ENCODE measurements around the gene STON1. TPM values are rescaled to one million over a fixed set of nuclear protein-coding genes. Genes with fewer than 3 reads are reported as not detected.

The STON1 gene
- total and polyA plus RNA-seq, 2 of the 8 experiments (the other 6 are each of a cell fraction or from before 2014, with no cell fraction given) = 5.0 to 10.1 TPM

DNA sequence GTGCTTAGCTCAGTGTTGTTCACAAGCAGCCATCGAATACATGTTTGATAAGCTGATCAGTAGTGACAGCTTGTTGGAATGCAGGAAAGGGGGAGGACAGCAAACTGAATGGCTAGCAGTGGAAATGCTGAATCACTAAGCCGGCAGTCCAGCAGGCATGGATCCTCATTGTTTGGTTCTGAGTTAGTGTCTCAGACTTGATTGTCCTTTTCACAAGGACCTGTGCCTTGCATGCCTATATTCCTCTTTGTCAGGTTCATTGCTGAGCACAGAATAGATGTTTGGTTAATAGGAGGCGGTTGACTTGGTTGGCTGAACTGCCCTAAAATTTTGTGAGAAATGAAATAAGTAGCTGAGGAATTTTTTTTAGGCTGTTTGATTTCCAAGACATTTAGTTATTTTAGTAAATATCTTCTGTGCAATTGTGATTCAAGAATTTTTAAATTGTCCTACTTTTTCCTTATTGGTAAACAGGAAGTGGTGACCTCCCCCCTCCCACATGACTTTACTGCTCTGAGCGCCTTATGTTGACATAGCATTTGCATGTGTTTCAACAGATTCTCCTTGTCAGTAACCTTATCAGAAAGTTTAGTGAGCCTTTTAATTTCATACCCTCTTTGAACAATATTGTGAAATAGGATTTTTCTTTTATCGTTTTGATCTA lies 21.4 kb upstream of the STON1 start (continued):
- TF ChIP-seq, protein P1, sequence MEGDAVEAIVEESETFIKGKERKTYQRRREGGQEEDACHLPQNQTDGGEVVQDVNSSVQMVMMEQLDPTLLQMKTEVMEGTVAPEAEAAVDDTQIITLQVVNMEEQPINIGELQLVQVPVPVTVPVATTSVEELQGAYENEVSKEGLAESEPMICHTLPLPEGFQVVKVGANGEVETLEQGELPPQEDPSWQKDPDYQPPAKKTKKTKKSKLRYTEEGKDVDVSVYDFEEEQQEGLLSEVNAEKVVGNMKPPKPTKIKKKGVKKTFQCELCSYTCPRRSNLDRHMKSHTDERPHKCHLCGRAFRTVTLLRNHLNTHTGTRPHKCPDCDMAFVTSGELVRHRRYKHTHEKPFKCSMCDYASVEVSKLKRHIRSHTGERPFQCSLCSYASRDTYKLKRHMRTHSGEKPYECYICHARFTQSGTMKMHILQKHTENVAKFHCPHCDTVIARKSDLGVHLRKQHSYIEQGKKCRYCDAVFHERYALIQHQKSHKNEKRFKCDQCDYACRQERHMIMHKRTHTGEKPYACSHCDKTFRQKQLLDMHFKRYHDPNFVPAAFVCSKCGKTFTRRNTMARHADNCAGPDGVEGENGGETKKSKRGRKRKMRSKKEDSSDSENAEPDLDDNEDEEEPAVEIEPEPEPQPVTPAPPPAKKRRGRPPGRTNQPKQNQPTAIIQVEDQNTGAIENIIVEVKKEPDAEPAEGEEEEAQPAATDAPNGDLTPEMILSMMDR (IDR thresholded peaks at IDR 0.05; ENCODE audit: control extremely low read depth in 1 of 3, insufficient read depth in 1 of 3, low read depth in 1 of 3, low read length in 3 of 3) = no peak
- peak; percentile 17 for TF ChIP-seq NANOG (IDR thresholded peaks at IDR 0.05; ENCODE audit: insufficient read depth, low read depth, low read length, poor library complexity, severe bottlenecking)
- no peak for TF ChIP-seq HDAC6 (IDR thresholded peaks at IDR 0.05; ENCODE audit: low read depth, low read length)
- TF ChIP-seq SUZ12 (IDR thresholded peaks at IDR 0.05; ENCODE audit: low read length) = no peak
- TF ChIP-seq SP2 (IDR thresholded peaks at IDR 0.05; ENCODE audit: low read length) = no peak
- peak in 1 of 2 experiments; percentile 61; a peak in 1 of 3 replicates for TF ChIP-seq POLR2A (IDR thresholded peaks at IDR 0.05; ENCODE audit: control extremely low read depth in 1 of 2, low read depth in 2 of 2, low read length in 2 of 2)
- TF ChIP-seq RXRA (IDR thresholded peaks at IDR 0.05; ENCODE audit: insufficient read depth, low read depth, low read length) = no peak
- TF ChIP-seq, protein P2, sequence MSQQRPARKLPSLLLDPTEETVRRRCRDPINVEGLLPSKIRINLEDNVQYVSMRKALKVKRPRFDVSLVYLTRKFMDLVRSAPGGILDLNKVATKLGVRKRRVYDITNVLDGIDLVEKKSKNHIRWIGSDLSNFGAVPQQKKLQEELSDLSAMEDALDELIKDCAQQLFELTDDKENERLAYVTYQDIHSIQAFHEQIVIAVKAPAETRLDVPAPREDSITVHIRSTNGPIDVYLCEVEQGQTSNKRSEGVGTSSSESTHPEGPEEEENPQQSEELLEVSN (IDR thresholded peaks at IDR 0.05) = no peak
- TF ChIP-seq SAP30 (IDR thresholded peaks at IDR 0.05; ENCODE audit: insufficient read depth, insufficient replicate concordance, low read length) = no peak
- peak; percentile 79 for TF ChIP-seq BACH1 (IDR thresholded peaks at IDR 0.05; ENCODE audit: low read length)
- TF ChIP-seq KDM1A (IDR thresholded peaks at IDR 0.05; ENCODE audit: borderline replicate concordance, low read length) = no peak
- peak; percentile 93 for TF ChIP-seq TEAD4 (IDR thresholded peaks at IDR 0.05; ENCODE audit: low read depth, low read length)
- TF ChIP-seq, protein P3, sequence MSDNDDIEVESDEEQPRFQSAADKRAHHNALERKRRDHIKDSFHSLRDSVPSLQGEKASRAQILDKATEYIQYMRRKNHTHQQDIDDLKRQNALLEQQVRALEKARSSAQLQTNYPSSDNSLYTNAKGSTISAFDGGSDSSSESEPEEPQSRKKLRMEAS (IDR thresholded peaks at IDR 0.05) = no peak
- no peak for TF ChIP-seq YY1 (IDR thresholded peaks at IDR 0.05; ENCODE audit: low read depth, low read length)
- TF ChIP-seq TAF1 (IDR thresholded peaks at IDR 0.05; ENCODE audit: low read depth, low read length) = peak; percentile 46; the same call in 1 of the 2 replicates
- no peak for TF ChIP-seq CHD2 (IDR thresholded peaks at IDR 0.05; ENCODE audit: low read length)
- no peak for TF ChIP-seq KDM4A (IDR thresholded peaks at IDR 0.05; ENCODE audit: low read depth, low read length, severe bottlenecking)
- TF ChIP-seq SIX5 (IDR thresholded peaks at IDR 0.05; ENCODE audit: low read depth, low read length) = no peak
- TF ChIP-seq CEBPB (IDR thresholded peaks at IDR 0.05; ENCODE audit: low read depth, low read length) = peak; percentile 48; the same call in 1 of the 2 replicates
